OCI-LY3 (cell line): ENCODE results near the gene PSMA7.
A peak's percentile ranks its signal among the peaks of the same experiment; 100 is the strongest.

ENCODE experiments used
- H2AFZ ChIP-seq: fragments of 200-600, 300-600 bp; shearing (Covaris generic); 2 replicates; pipeline ENCODE4 v1.6.0; 2014; ENCODE audit warnings: antibody characterized with exemption, low read depth, low read length
- H3K27ac ChIP-seq: fragments of 200-600, 300-600 bp; sonication (generic); 2 replicates; pipeline ENCODE4 v1.5.1; 2014; ENCODE audit warnings: mild to moderate bottlenecking, low read length, moderate library complexity, mixed read lengths
- H3K27me3 ChIP-seq: fragments of 200-600, 300-600 bp; sonication (generic); 2 replicates; pipeline ENCODE4 v1.6.1; 2014; ENCODE audit warnings: low read depth, low read length, mixed read lengths
- H3K36me3 ChIP-seq: fragments of 200-600, 300-600 bp; sonication (generic); replicated peaks from 2 replicates; pipeline ENCODE3; 2014; ENCODE audit warnings: low read depth, low read length, mixed read lengths
- H3K4me1 ChIP-seq: fragments of 300-600, 200-600 bp; sonication (generic); 2 replicates; pipeline ENCODE4 v1.6.1; 2014; ENCODE audit warnings: low read length, mixed read lengths
- H3K4me2 ChIP-seq: fragments of 200-600, 300-600 bp; sonication (generic); 2 replicates; pipeline ENCODE4 v1.6.1; 2014; ENCODE audit warnings: low read length, mixed read lengths
- H3K4me3 ChIP-seq: fragments of 300-600, 200-600 bp; sonication (generic); 2 replicates; pipeline ENCODE4 v1.5.1; 2014; ENCODE audit warnings: antibody characterized with exemption, mild to moderate bottlenecking, low read length, moderate library complexity
- H3K79me2 ChIP-seq: fragments of 300-600, 200-600 bp; shearing (Covaris generic); 2 replicates; pipeline ENCODE4 v1.6.1; 2014; ENCODE audit warnings: mild to moderate bottlenecking, low read length, mixed read lengths
- H3K9ac ChIP-seq: fragments of 300-600, 200-600 bp; shearing (Covaris generic); 2 replicates; pipeline ENCODE4 v1.6.0; 2014; ENCODE audit warnings: mild to moderate bottlenecking, low read length, moderate library complexity
- H3K9me3 ChIP-seq: fragments of 200-600, 300-600 bp; shearing (Covaris generic); 2 replicates; pipeline ENCODE4 v1.6.1; 2014; ENCODE audit warnings: low read length, mixed read lengths; ENCODE audit not compliant: insufficient read depth
- H4K20me1 ChIP-seq: fragments of 200-600, 300-600 bp; sonication (generic); 2 replicates; pipeline ENCODE4 v1.6.1; 2016; ENCODE audit warnings: low read length, mixed read lengths; ENCODE audit not compliant: insufficient read depth
- EZH2phosphoT487 ChIP-seq: fragments of 200-600 bp; shearing (Covaris generic); IDR thresholded peaks from 2 replicates; pipeline ENCODE4 v1.6.1; 2018; ENCODE audit warnings: antibody characterized with exemption, mixed run types, low read depth
- TF ChIP-seq, protein P1 (sequence below): fragments of 200-600, 300-600 bp; sonication (generic); IDR thresholded peaks from 2 replicates; pipeline ENCODE4 v1.5.1; 2014; ENCODE audit warnings: antibody characterized with exemption, low read length, low read depth

Gene PSMA7

DNA sequence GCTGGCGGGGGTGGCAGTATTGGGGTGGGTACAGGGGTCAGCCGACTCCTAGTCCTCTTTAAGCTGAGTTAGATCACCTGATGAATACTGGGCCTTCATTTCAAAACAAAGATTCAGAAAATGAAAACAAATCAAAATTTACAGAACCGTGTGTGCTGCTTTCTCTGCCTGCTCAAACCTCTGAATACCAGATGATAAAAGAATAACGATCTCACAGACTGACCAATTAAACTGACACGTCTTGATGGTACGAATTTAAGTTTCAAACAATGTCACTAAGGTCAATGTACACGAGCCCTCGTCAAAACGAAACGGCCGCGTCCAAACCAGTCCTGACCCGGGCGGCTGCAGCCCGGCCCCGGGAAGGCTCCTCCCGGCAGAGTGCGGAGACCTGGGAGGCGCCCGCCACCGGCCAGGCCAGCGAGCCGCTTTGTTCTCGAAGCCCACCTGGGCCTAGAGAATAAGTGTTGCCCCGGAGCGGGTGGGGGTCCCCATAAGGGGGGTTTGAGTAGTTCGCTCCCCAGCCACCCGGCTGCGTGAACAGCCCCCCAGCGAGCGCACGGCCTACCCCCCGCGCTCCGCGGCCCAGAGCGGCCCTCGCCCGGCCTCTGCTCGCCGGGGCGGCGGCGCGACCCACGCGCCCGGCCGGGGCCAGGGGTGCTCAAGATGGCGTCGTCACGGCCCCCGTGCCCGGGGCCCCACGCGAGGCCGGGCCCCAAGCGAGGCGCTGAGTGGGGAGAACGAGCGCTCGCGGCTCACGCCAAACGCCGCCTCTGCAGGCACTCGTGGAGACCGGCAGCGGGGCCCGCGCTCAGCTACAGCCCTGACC is 728 bp downstream of the PSMA7 start:
- Histone ChIP-seq H3K4me3 (peak overlapping the region; percentile 84), H3K27ac (peak overlapping the region; percentile 70), H4K20me1 (peaks cover 71% of the 10 kb centered on the region), H3K9me3 (no peaks in the 10 kb centered on the region), H3K79me2 (peaks cover 93% of the 10 kb centered on the region), H3K4me2 (peak overlapping the region; percentile 98), H2AFZ (no peak overlapping the region), H3K9ac (peak overlapping the region; percentile 75), H3K4me1 (peaks cover 19% of the 10 kb centered on the region), H3K27me3 (no peaks in the 10 kb centered on the region), H3K36me3 (peaks cover 42% of the 10 kb centered on the region)
- TF ChIP-seq EZH2phosphoT487, result no peak
- TF ChIP-seq, protein P1, sequence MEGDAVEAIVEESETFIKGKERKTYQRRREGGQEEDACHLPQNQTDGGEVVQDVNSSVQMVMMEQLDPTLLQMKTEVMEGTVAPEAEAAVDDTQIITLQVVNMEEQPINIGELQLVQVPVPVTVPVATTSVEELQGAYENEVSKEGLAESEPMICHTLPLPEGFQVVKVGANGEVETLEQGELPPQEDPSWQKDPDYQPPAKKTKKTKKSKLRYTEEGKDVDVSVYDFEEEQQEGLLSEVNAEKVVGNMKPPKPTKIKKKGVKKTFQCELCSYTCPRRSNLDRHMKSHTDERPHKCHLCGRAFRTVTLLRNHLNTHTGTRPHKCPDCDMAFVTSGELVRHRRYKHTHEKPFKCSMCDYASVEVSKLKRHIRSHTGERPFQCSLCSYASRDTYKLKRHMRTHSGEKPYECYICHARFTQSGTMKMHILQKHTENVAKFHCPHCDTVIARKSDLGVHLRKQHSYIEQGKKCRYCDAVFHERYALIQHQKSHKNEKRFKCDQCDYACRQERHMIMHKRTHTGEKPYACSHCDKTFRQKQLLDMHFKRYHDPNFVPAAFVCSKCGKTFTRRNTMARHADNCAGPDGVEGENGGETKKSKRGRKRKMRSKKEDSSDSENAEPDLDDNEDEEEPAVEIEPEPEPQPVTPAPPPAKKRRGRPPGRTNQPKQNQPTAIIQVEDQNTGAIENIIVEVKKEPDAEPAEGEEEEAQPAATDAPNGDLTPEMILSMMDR, result no peak

GRCh38 chr20:62141397-62142251 is 1.6 kb downstream of the PSMA7 start:
- H3K79me2 ChIP-seq, result peaks cover 84% of the 10 kb centered on the region
- H3K9ac ChIP-seq, result peak overlapping the region; percentile 75
- peaks cover 19% of the 10 kb centered on the region for H3K4me1 ChIP-seq
- peak overlapping the region; percentile 98 for H3K4me2 ChIP-seq
- no peaks in the 10 kb centered on the region for H3K9me3 ChIP-seq
- H2AFZ ChIP-seq, result no peak overlapping the region
- peaks cover 50% of the 10 kb centered on the region for H3K36me3 ChIP-seq
- TF ChIP-seq, protein P1, result peak; percentile 52
- no peak for TF ChIP-seq EZH2phosphoT487
- H3K4me3 ChIP-seq, result peak overlapping the region; percentile 84
- peaks cover 70% of the 10 kb centered on the region for H4K20me1 ChIP-seq
- H3K27ac ChIP-seq, result peak overlapping the region; percentile 70
- H3K27me3 ChIP-seq, result no peaks in the 10 kb centered on the region

DNA sequence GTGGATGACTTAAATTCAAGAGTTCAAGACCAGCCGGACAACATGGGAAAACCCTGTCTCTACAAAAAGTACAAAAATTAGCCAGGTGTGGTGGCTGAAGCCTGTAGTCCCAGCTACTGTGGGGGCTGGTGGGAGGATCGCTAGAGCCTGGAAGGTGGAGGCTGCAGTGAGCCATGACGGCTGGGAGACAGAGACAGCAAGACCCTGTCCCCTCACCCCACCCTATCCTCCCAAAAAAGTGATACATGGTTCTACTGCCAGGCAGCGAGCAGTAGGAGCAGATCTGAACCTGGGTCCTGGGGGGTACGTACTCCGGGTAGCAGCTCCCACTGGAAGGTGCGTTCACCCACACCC is 2.2 kb downstream of the PSMA7 start:
- Histone ChIP-seq H3K79me2 (peaks cover 78% of the 10 kb centered on the region), H3K9me3 (no peaks in the 10 kb centered on the region), H3K4me3 (peak overlapping the region; percentile 84), H3K27me3 (no peaks in the 10 kb centered on the region), H3K4me2 (peak overlapping the region; percentile 98), H3K4me1 (peaks cover 19% of the 10 kb centered on the region), H3K36me3 (peaks cover 56% of the 10 kb centered on the region), H2AFZ (no peak overlapping the region), H3K9ac (no peak overlapping the region; the same call in 1 of the 2 replicates), H4K20me1 (peaks cover 71% of the 10 kb centered on the region), H3K27ac (no peak overlapping the region)
- no peak for TF ChIP-seq EZH2phosphoT487
- TF ChIP-seq, protein P1, result no peak

GRCh38 chr20:62139636-62140035 is 3.6 kb downstream of the PSMA7 start:
- TF ChIP-seq EZH2phosphoT487, result no peak
- TF ChIP-seq, protein P1, result no peak

More at GRCh38 chr20:62139636-62140035, 3.6 kb downstream of the PSMA7 start:
- Histone ChIP-seq H3K9ac (no peak overlapping the region), H2AFZ (no peak overlapping the region), H3K27me3 (no peaks in the 10 kb centered on the region), H3K27ac (no peak overlapping the region), H3K4me1 (peaks cover 14% of the 10 kb centered on the region), H3K79me2 (peaks cover 64% of the 10 kb centered on the region), H3K4me2 (no peak overlapping the region), H3K9me3 (no peaks in the 10 kb centered on the region), H4K20me1 (peaks cover 57% of the 10 kb centered on the region), H3K4me3 (no peak overlapping the region), H3K36me3 (peaks cover 66% of the 10 kb centered on the region)
